Measurements from ENCODE around the gene HTR4. TPM values are rescaled to one million over a fixed set of nuclear protein-coding genes. Genes with fewer than 3 reads are reported as not detected.

Gene HTR4
- polyA plus RNA-seq, 2 of the 4 experiments (the other 2 are of a cell fraction), result not detected

- Histone ChIP-seq H3K4me1 (no peaks in the 10 kb centered on the region), H3K9me3 (no peaks in the 10 kb centered on the region), H3K27ac (no peak overlapping the region), H3K4me2 (no peak overlapping the region), H3K4me3 (no peak overlapping the region)
- ChIA-PET POLR2A (no interaction called here), CTCF (no interaction called here)
- ATAC-seq (no peak), DNase-seq (ENCODE audit: low read depth in 1 of 2, low spot score in 1 of 2) (no peak), FAIRE-seq (no peak)
- WGBS (ENCODE audit: missing lambda C conversion rate), result 3% methylated on average over 2 of the region's 2 CpGs
- TF ChIP-seq MAX (IDR thresholded peaks at IDR 0.05), result no peak
- no peak for TF ChIP-seq CHD4 (IDR thresholded peaks at IDR 0.05; ENCODE audit: borderline replicate concordance)
- no peak for TF ChIP-seq SMC3 (IDR thresholded peaks at IDR 0.05)
- TF ChIP-seq ELK1 (IDR thresholded peaks at IDR 0.05; ENCODE audit: low read depth, low read length), result no peak
- TF ChIP-seq SREBF2 (IDR thresholded peaks at IDR 0.05), result no peak
- TF ChIP-seq TP53 (CRISPR knock-in tag; IDR thresholded peaks at IDR 0.05), result no peak
- no peak for TF ChIP-seq JUN (IDR thresholded peaks at IDR 0.05)
- TF ChIP-seq ZSCAN20 (CRISPR knock-in tag; IDR thresholded peaks at IDR 0.05), result no peak
- no peak for TF ChIP-seq REST (IDR thresholded peaks at IDR 0.05)
- no peak for TF ChIP-seq NFE2L2 (conservative IDR thresholded peaks at IDR 0.05; ENCODE audit: low read length)
Measured at GRCh38 chr5:148543727-148544126, 110.6 kb downstream of the HTR4 start.

- FAIRE-seq, result no peak
- no peaks in the 10 kb centered on the region for H3K9me3 ChIP-seq
- 0% methylated on average over 1 of the region's 1 CpG for WGBS (ENCODE audit: missing lambda C conversion rate)
- no peak overlapping the region for H3K4me3 ChIP-seq
- CTCF ChIA-PET, result no interaction called here
- H3K4me1 ChIP-seq, result no peaks in the 10 kb centered on the region
- TF ChIP-seq POLR2AphosphoS2 (conservative IDR thresholded peaks at IDR 0.05; ENCODE audit: low read length) (no peak), ZC3H11A (IDR thresholded peaks at IDR 0.05) (no peak)
- no peak overlapping the region for H3K27ac ChIP-seq
- no peak for DNase-seq (ENCODE audit: low read depth in 1 of 2, low spot score in 1 of 2)
- H3K4me2 ChIP-seq, result no peak overlapping the region
- no peak for ATAC-seq
- POLR2A ChIA-PET, result no interaction called here
Measured at GRCh38 chr5:148542812-148543211, 111.5 kb downstream of the HTR4 start.

GRCh38 chr5:148541054-148541835 is 113.1 kb downstream of the HTR4 start:
- Histone ChIP-seq H3K4me1 (no peaks in the 10 kb centered on the region), H3K4me2 (no peak overlapping the region), H3K9me3 (no peaks in the 10 kb centered on the region), H3K27ac (no peak overlapping the region), H3K4me3 (no peak overlapping the region)
- FAIRE-seq, result no peak
- WGBS (ENCODE audit: missing lambda C conversion rate), result 23% methylated on average over 6 of the region's 6 CpGs
- POLR2A ChIA-PET, result no interaction called here
- no peak for ATAC-seq
- CTCF ChIA-PET, result interaction anchor here (1.6 to 1.9 kb wide), 2 partner anchors 10 to 189 kb away, joined by 3 to 4 read pairs; no protein-coding TSS in a partner anchor
- DNase-seq (ENCODE audit: low read depth in 1 of 2, low spot score in 1 of 2), result no peak
- no peak for TF ChIP-seq POLR2A (IDR thresholded peaks at IDR 0.05; ENCODE audit: low read length)
- TF ChIP-seq POLR2AphosphoS2 (conservative IDR thresholded peaks at IDR 0.05; ENCODE audit: low read length), result no peak
- TF ChIP-seq JUNB (IDR thresholded peaks at IDR 0.05), result no peak
- TF ChIP-seq BCL3 (IDR thresholded peaks at IDR 0.05), result no peak
- TF ChIP-seq SREBF2 (IDR thresholded peaks at IDR 0.05), result no peak
- TF ChIP-seq RNF2 (IDR thresholded peaks at IDR 0.05; ENCODE audit: borderline replicate concordance, low read depth), result no peak
- no peak for TF ChIP-seq CHD2 (IDR thresholded peaks at IDR 0.05; ENCODE audit: low read length, partially characterized antibody)
